K562 (cell line): ENCODE measurements around the gene CORO2A. TPM values are rescaled to one million over a fixed set of nuclear protein-coding genes. Genes with fewer than 3 reads are reported as not detected.

Experiments
- BMI1 ChIP-seq: fragments of 150-350 bp; IDR thresholded peaks from 2 replicates; pipeline ENCODE4 v1.6.1; 2014; ENCODE audit warnings: low read length
- CEBPB ChIP-seq: fragments of 450-650 bp; IDR thresholded peaks from 2 replicates; pipeline ENCODE4 v1.6.1; 2016; ENCODE audit warnings: missing genetic modification characterization, missing compliant biosample characterization
- CSDE1 ChIP-seq, 2 experiments: fragments of 450-650 bp; IDR thresholded peaks; 2 replicates each; pipeline ENCODE4 v1.6.1; 2016; ENCODE audit warnings: mild to moderate bottlenecking in 1 of 2
- ELF1 ChIP-seq: fragments of 200-800 bp; sonication (Bioruptor generic); IDR thresholded peaks from 2 replicates; pipeline ENCODE4 v1.6.1; 2016; ENCODE audit warnings: missing genetic modification characterization, missing compliant biosample characterization
- GATA2 ChIP-seq: sonication (generic); formaldehyde crosslinking; IDR thresholded peaks from 2 replicates; pipeline ENCODE4 v1.4.0; 2020; ENCODE audit warnings: mild to moderate bottlenecking, missing genetic modification reagents
- HDAC8 ChIP-seq: fragments of 450-650 bp; IDR thresholded peaks from 2 replicates; pipeline ENCODE4 v1.6.1; 2016; ENCODE audit warnings: mild to moderate bottlenecking, missing genetic modification characterization, moderate library complexity, missing compliant biosample characterization
- MCM5 ChIP-seq: fragments of 450-650 bp; IDR thresholded peaks from 2 replicates; pipeline ENCODE4 v1.6.1; 2016; ENCODE audit warnings: low read depth
- POLR2A ChIP-seq: fragments of 450-650 bp; conservative IDR thresholded peaks from 2 replicates; pipeline ENCODE4 v1.6.1; 2016
- PYGO2 ChIP-seq: fragments of 450-650 bp; IDR thresholded peaks from 2 replicates; pipeline ENCODE4 v1.6.1; 2016; ENCODE audit warnings: mild to moderate bottlenecking, missing genetic modification characterization, moderate library complexity, missing compliant biosample characterization
- RBM34 ChIP-seq: fragments of 200-400 bp; formaldehyde crosslinking; IDR thresholded peaks from 2 replicates; pipeline ENCODE4 v1.6.1; 2018; ENCODE audit warnings: low read length, borderline replicate concordance; ENCODE audit not compliant: insufficient read depth
- SMARCE1 ChIP-seq: fragments of 450-650 bp; IDR thresholded peaks from 2 replicates; pipeline ENCODE4 v1.7.1; 2016; ENCODE audit warnings: mild to moderate bottlenecking
- SRSF9 ChIP-seq: fragments of 200-400 bp; formaldehyde crosslinking; IDR thresholded peaks from 2 replicates; pipeline ENCODE4 v1.6.1; 2017; ENCODE audit warnings: low read depth, low read length, borderline replicate concordance
- ZFP36 ChIP-seq: fragments of 150-350 bp; IDR thresholded peaks from 2 replicates; pipeline ENCODE4 v1.6.1; 2018; ENCODE audit warnings: low read length, low read depth; ENCODE audit not compliant: partially characterized antibody
- ZNF124 ChIP-seq: sonication (generic); formaldehyde crosslinking; IDR thresholded peaks from 2 replicates; pipeline ENCODE4 v1.8.1; 2022; ENCODE audit warnings: missing genetic modification reagents
- ZNF224 ChIP-seq: sonication (generic); formaldehyde crosslinking; IDR thresholded peaks from 2 replicates; pipeline ENCODE4 v1.8.0; 2022; ENCODE audit warnings: mild to moderate bottlenecking, missing genetic modification reagents
- ZNF23 ChIP-seq: fragments of 250-450 bp; sonication (Bioruptor Pico); IDR thresholded peaks from 2 replicates; pipeline ENCODE4 v1.4.0; 2020; ENCODE audit warnings: mild to moderate bottlenecking
- ZNF347 ChIP-seq: fragments of 450-650 bp; formaldehyde crosslinking; IDR thresholded peaks from 2 replicates; pipeline ENCODE4 v1.4.0; 2020; ENCODE audit warnings: low read depth, mild to moderate bottlenecking, moderate library complexity
- ZNF384 ChIP-seq: IDR thresholded peaks from 2 replicates; pipeline ENCODE4 v1.6.1; 2012; ENCODE audit warnings: low read depth, low read length, improper control_type of control experiment
- ZNF717 ChIP-seq: fragments of 250-450 bp; sonication (Bioruptor Pico); IDR thresholded peaks from 2 replicates; pipeline ENCODE4 v1.5.0; 2021
- polyA plus RNA-seq, 8 experiments: library from polyadenylated mRNA; depleted of rRNA in 4 of 8; stranded (reverse) in 5 of 8; unstranded in 3 of 8; fragments of >200 nt; fragmentation: Nextera tagmentation in 2 of 8; fragmentation: Illumina TruSeq in 1 of 8; extraction: Ambion mirVana in 2 of 8; extraction: Trizol in 1 of 8; gene quantifications; 2 replicates each; pipeline versions ENCODE4 v1.2.1 to v1.2.3, GENCODE V29; 2011 to 2014; ENCODE audit warnings: inconsistent platforms in 1 of 8, missing spikeins in 1 of 8
- total RNA-seq, 7 experiments: library from RNA; depleted of rRNA in 6 of 7; stranded (reverse); fragments of >200 nt in 6 of 7; fragmentation: Illumina TruSeq in 2 of 7; extraction: Trizol in 2 of 7; gene quantifications; 2 replicates each; pipeline versions ENCODE4 v1.2.1 to v1.2.3, GENCODE V29; 2011 to 2021; ENCODE audit warnings: low replicate concordance in 1 of 7
- TF ChIP-seq, protein P1 (sequence below): sonication (generic); formaldehyde crosslinking; IDR thresholded peaks from 2 replicates; pipeline ENCODE4 v1.8.1; 2023; ENCODE audit warnings: mild to moderate bottlenecking, missing genetic modification reagents
- TF ChIP-seq, protein P2 (sequence below), 2 experiments: fragments of 450-650 bp in 1 of 2; IDR thresholded peaks; 2 replicates each; pipeline ENCODE4 v1.6.1; 2011 to 2017; ENCODE audit warnings: low read depth in 2 of 2, antibody characterized with exemption in 1 of 2, borderline replicate concordance in 1 of 2, low read length in 1 of 2, mild to moderate bottlenecking in 1 of 2, mixed read lengths in 1 of 2; ENCODE audit not compliant: control insufficient read depth in 1 of 2
- TF ChIP-seq, protein P3 (sequence below): conservative IDR thresholded peaks from 2 replicates; pipeline ENCODE4 v1.6.1; 2011; ENCODE audit warnings: low read depth, mild to moderate bottlenecking, low read length; ENCODE audit not compliant: control insufficient read depth

CORO2A gene
- total and polyA plus RNA-seq, 9 of the 15 experiments (the other 6 are each of a cell fraction or from before 2014, with no cell fraction given): 9.5 to 26.6 (median 18.0) TPM

DNA sequence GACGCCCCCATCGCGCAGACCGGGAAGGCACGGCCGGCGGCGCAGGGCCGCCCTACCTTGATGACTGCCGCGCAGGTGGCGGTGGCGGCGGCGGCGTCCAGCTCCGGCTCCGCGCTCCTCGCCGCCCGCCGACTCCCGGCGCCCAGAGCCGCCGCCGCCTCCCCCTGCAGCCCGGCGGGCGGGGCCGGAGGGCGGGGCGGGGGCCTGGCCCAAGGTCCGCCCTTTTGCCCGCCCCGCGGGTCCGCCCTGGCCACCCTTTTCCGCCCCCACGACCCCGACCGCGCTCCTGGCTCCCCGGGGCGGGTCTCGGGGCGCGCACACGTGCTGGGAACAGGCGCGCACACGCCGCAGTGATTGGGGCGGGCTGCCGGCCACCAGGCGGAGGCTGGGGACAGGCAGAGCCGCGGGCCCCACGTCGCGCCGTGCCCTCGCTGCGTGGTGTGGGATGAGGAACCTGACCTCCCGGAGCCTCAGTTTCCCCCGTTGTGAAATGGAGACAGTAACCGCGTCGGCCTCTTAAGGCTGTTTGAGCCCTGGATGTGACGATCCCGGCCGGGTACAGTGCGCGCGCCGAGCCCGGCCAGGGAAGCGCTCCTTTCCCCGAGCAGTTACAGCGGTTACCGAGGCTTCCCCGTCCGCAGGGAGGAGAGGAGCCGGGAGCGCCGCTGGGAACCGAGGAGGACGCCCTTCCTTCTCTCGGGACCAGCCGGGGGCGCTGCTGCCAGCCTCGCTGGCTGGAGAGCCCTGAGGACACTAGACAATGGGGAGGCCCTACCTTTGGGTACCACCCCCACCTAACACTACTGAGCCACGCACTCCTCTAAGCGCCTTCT lies at the start of gene CORO2A (continued):
- TF ChIP-seq, protein P1, sequence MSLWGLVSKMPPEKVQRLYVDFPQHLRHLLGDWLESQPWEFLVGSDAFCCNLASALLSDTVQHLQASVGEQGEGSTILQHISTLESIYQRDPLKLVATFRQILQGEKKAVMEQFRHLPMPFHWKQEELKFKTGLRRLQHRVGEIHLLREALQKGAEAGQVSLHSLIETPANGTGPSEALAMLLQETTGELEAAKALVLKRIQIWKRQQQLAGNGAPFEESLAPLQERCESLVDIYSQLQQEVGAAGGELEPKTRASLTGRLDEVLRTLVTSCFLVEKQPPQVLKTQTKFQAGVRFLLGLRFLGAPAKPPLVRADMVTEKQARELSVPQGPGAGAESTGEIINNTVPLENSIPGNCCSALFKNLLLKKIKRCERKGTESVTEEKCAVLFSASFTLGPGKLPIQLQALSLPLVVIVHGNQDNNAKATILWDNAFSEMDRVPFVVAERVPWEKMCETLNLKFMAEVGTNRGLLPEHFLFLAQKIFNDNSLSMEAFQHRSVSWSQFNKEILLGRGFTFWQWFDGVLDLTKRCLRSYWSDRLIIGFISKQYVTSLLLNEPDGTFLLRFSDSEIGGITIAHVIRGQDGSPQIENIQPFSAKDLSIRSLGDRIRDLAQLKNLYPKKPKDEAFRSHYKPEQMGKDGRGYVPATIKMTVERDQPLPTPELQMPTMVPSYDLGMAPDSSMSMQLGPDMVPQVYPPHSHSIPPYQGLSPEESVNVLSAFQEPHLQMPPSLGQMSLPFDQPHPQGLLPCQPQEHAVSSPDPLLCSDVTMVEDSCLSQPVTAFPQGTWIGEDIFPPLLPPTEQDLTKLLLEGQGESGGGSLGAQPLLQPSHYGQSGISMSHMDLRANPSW: no peak
- TF ChIP-seq CSDE1 (IDR thresholded peaks at IDR 0.05) (no peak), ZNF224 (CRISPR knock-in tag) (peak; percentile 60; the same call in 1 of the 2 replicates), SMARCE1 (0 out of 2 replicates have a peak, but pooled peaks have one; percentile 20), ZNF384 (no peak), PYGO2 (tag) (no peak), HDAC8 (no peak), ZNF124 (CRISPR knock-in tag) (no peak), CEBPB (tag) (no peak), ZFP36 (no peak), RBM34 (no peak), ELF1 (tag) (no peak), POLR2A (peak; percentile 79), ZNF23 (CRISPR knock-in tag) (no peak), MCM5 (no peak), SRSF9 (no peak), ZNF717 (CRISPR knock-in tag) (no peak), GATA2 (no peak), BMI1 (no peak), ZNF347 (CRISPR knock-in tag) (no peak)
- TF ChIP-seq, protein P2, sequence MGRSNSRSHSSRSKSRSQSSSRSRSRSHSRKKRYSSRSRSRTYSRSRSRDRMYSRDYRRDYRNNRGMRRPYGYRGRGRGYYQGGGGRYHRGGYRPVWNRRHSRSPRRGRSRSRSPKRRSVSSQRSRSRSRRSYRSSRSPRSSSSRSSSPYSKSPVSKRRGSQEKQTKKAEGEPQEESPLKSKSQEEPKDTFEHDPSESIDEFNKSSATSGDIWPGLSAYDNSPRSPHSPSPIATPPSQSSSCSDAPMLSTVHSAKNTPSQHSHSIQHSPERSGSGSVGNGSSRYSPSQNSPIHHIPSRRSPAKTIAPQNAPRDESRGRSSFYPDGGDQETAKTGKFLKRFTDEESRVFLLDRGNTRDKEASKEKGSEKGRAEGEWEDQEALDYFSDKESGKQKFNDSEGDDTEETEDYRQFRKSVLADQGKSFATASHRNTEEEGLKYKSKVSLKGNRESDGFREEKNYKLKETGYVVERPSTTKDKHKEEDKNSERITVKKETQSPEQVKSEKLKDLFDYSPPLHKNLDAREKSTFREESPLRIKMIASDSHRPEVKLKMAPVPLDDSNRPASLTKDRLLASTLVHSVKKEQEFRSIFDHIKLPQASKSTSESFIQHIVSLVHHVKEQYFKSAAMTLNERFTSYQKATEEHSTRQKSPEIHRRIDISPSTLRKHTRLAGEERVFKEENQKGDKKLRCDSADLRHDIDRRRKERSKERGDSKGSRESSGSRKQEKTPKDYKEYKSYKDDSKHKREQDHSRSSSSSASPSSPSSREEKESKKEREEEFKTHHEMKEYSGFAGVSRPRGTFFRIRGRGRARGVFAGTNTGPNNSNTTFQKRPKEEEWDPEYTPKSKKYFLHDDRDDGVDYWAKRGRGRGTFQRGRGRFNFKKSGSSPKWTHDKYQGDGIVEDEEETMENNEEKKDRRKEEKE (IDR thresholded peaks at IDR 0.05; ENCODE audit: borderline replicate concordance in 1 of 2, control insufficient read depth in 1 of 2, low read depth in 2 of 2, low read length in 1 of 2): no peak
- TF ChIP-seq, protein P3, sequence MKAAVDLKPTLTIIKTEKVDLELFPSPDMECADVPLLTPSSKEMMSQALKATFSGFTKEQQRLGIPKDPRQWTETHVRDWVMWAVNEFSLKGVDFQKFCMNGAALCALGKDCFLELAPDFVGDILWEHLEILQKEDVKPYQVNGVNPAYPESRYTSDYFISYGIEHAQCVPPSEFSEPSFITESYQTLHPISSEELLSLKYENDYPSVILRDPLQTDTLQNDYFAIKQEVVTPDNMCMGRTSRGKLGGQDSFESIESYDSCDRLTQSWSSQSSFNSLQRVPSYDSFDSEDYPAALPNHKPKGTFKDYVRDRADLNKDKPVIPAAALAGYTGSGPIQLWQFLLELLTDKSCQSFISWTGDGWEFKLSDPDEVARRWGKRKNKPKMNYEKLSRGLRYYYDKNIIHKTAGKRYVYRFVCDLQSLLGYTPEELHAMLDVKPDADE: 0 out of 2 replicates have a peak, but pooled peaks have one; percentile 11
